ENCODE measurements around the gene FAM53C.

DNA sequence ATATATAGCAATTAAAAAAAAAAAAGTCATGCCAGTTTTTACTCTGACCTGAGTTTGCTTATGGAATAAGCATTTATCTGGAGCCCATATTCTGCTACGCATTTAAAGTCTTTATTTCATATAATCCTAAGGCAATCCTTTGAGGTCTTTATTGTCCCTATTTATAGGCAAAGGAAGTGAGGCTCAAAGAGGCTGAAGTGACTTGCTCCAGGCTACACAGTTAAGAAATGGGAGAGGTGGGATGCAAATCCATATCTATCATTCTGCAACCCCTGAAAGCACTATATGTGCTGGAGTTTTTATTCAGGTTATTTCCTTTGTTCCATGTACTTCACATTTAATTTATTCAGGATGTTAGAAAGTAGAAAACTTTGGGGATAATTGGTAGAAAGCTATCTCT, 26.5 kb downstream of the FAM53C start:
- TF ChIP-seq, protein P1, sequence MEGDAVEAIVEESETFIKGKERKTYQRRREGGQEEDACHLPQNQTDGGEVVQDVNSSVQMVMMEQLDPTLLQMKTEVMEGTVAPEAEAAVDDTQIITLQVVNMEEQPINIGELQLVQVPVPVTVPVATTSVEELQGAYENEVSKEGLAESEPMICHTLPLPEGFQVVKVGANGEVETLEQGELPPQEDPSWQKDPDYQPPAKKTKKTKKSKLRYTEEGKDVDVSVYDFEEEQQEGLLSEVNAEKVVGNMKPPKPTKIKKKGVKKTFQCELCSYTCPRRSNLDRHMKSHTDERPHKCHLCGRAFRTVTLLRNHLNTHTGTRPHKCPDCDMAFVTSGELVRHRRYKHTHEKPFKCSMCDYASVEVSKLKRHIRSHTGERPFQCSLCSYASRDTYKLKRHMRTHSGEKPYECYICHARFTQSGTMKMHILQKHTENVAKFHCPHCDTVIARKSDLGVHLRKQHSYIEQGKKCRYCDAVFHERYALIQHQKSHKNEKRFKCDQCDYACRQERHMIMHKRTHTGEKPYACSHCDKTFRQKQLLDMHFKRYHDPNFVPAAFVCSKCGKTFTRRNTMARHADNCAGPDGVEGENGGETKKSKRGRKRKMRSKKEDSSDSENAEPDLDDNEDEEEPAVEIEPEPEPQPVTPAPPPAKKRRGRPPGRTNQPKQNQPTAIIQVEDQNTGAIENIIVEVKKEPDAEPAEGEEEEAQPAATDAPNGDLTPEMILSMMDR (IDR thresholded peaks at IDR 0.05) = no peak
- no peak for TF ChIP-seq POLR2AphosphoS5 (IDR thresholded peaks at IDR 0.05)

Data from gastroesophageal sphincter (tissue), 3 donors.